HCT116 (cell line): ENCODE measurements around the gene C14orf39. TPM values are rescaled to one million over a fixed set of nuclear protein-coding genes. Genes with fewer than 3 reads are reported as not detected.

Source experiments
- ATAC-seq: fragments of 200-7000 bp; cut with Tn5 transposase; 2 replicates; pipeline ENCODE4 v1.9.1; 2020; ENCODE audit warnings: mild to moderate bottlenecking, moderate library complexity
- BruUV-seq: library from RNA; stranded (reverse); fragments of 400-500 nt; replicated peaks from 2 replicates; lab custom pipeline; 2021; lab: Mats Ljungman, UMichigan
- CTCF ChIA-PET: fragments of 300-600 bp; sonication (Branson Sonifier 250); formaldehyde crosslinking; loops from one replicate; lab custom pipeline; 2021; ENCODE audit warnings: antibody characterized with exemption; lab: Charles Lee
- POLR2A ChIA-PET: fragments of 300-600, 350-600 bp; sonication (Branson Sonifier 250); formaldehyde crosslinking; loops from one replicate; lab custom pipeline; 2021; ENCODE audit warnings: antibody characterized with exemption; lab: Charles Lee
- RAD21 ChIA-PET, 2 experiments: fragments of 300-600 bp; sonication (Branson Sonifier 250); formaldehyde crosslinking; loops; one replicate each; lab custom pipeline; 2023; ENCODE audit warnings: low total read pairs in 2 of 2; ENCODE audit not compliant: uncharacterized antibody in 2 of 2, unreplicated experiment in 2 of 2, low non-redundant PET in 1 of 2; lab: Charles Lee
- DNase-seq: peaks from one replicate; pipeline ENCODE4 v3.0.0-alpha.2; 2010; ENCODE audit warnings: low read depth, low spot score
- H2AFZ ChIP-seq: fragments of 200-600 bp; shearing (Covaris generic), sonication (generic); 2 replicates; pipeline ENCODE4 v1.6.1; 2017; ENCODE audit warnings: low read depth, mixed run types, mixed read lengths, antibody characterized with exemption, low read length; ENCODE audit not compliant: poor library complexity, severe bottlenecking
- H3K27ac ChIP-seq: 2 replicates; pipeline ENCODE4 v1.5.1; 2012; ENCODE audit warnings: low read depth, low read length
- H3K27me3 ChIP-seq: fragments of 200-600 bp; sonication (generic); 2 replicates; pipeline ENCODE4 v1.6.1; 2016; ENCODE audit warnings: mixed run types, low read length, mixed read lengths; ENCODE audit not compliant: insufficient read depth
- H3K36me3 ChIP-seq, 2 experiments: fragments of 200-500 bp in 1 of 2; fragments of 200-600 bp in 1 of 2; sonication (Bioruptor generic) in 1 of 2; sonication (generic) in 1 of 2; 2 replicates each; pipeline versions ENCODE4 v1.5.1 to v1.6.1; 2014 to 2016; ENCODE audit warnings: low read length in 2 of 2, inconsistent platforms in 1 of 2, mixed read lengths in 1 of 2, mixed run types in 1 of 2; ENCODE audit not compliant: insufficient read depth in 2 of 2, control insufficient read depth in 1 of 2
- H3K4me1 ChIP-seq, 2 experiments: fragments of 200-600 bp in 1 of 2; sonication (generic) in 1 of 2; 2 replicates each; pipeline versions ENCODE4 v1.5.1 to v1.6.1; 2012 to 2017; ENCODE audit warnings: low read length in 2 of 2, inconsistent platforms in 1 of 2, mild to moderate bottlenecking in 1 of 2, mixed read lengths in 1 of 2, mixed run types in 1 of 2, moderate library complexity in 1 of 2; ENCODE audit not compliant: insufficient read depth in 2 of 2, control insufficient read depth in 1 of 2
- H3K4me2 ChIP-seq: fragments of 200-600 bp; sonication (generic); 2 replicates; pipeline ENCODE4 v1.6.1; 2017; ENCODE audit warnings: mixed run types, low read length, mixed read lengths
- H3K4me3 ChIP-seq, 2 experiments: fragments of 200-600 bp in 1 of 2; sonication (generic) in 1 of 2; replicated peaks in 1 of 2; 2 replicates each; pipeline ENCODE4 v1.5.1; 2011 to 2016; ENCODE audit warnings: low read length in 2 of 2, control low read depth in 1 of 2, low read depth in 1 of 2, mild to moderate bottlenecking in 1 of 2, mixed read lengths in 1 of 2, mixed run types in 1 of 2
- H3K79me2 ChIP-seq: fragments of 200-600 bp; sonication (generic); 2 replicates; pipeline ENCODE4 v1.6.1; 2017; ENCODE audit warnings: mild to moderate bottlenecking, mixed run types, low read length, moderate library complexity, mixed read lengths; ENCODE audit not compliant: insufficient read depth
- H3K9ac ChIP-seq: fragments of 200-600 bp; sonication (generic); 2 replicates; pipeline ENCODE4 v1.6.1; 2016; ENCODE audit warnings: low read length, mixed read lengths
- H3K9me2 ChIP-seq: fragments of 200-600 bp; sonication (generic), shearing (Covaris generic); 2 replicates; pipeline ENCODE4 v1.6.1; 2017; ENCODE audit warnings: mixed run types, mild to moderate bottlenecking, moderate library complexity; ENCODE audit not compliant: insufficient read depth
- H3K9me3 ChIP-seq, 2 experiments: fragments of 200-500 bp in 1 of 2; fragments of 200-600 bp in 1 of 2; sonication (Bioruptor generic) in 1 of 2; sonication (generic) in 1 of 2; 2 replicates each; pipeline ENCODE4 v1.6.1; 2014 to 2017; ENCODE audit warnings: low read length in 2 of 2, mixed read lengths in 2 of 2, inconsistent platforms in 1 of 2, low read depth in 1 of 2, mild to moderate bottlenecking in 1 of 2, mixed run types in 1 of 2, moderate library complexity in 1 of 2; ENCODE audit not compliant: control insufficient read depth in 1 of 2, insufficient read depth in 1 of 2
- H4K20me1 ChIP-seq: fragments of 200-600 bp; sonication (generic), shearing (Covaris generic); 2 replicates; pipeline ENCODE4 v1.6.1; 2017; ENCODE audit warnings: mixed run types, mild to moderate bottlenecking, moderate library complexity; ENCODE audit not compliant: insufficient read depth
- ATF3 ChIP-seq: IDR thresholded peaks from 2 replicates; pipeline ENCODE4 v1.6.1; 2012
- EGR1 ChIP-seq: IDR thresholded peaks from 2 replicates; pipeline ENCODE4 v1.6.1; 2012; ENCODE audit warnings: low read depth
- ELF1 ChIP-seq: IDR thresholded peaks from 2 replicates; pipeline ENCODE4 v1.6.1; 2012; ENCODE audit warnings: low read depth, borderline replicate concordance
- FOSL1 ChIP-seq: IDR thresholded peaks from 2 replicates; pipeline ENCODE4 v1.6.1; 2012; ENCODE audit warnings: low read depth
- RAD21 ChIP-seq: IDR thresholded peaks from 2 replicates; pipeline ENCODE4 v1.6.1; 2012; ENCODE audit warnings: low read depth, mild to moderate bottlenecking
- REST ChIP-seq: IDR thresholded peaks from 2 replicates; pipeline ENCODE4 v1.6.1; 2012; ENCODE audit warnings: low read depth
- SP1 ChIP-seq: IDR thresholded peaks from 2 replicates; pipeline ENCODE4 v1.6.1; 2012; ENCODE audit warnings: low read depth
- SRF ChIP-seq: IDR thresholded peaks from 2 replicates; pipeline ENCODE4 v1.6.1; 2012; ENCODE audit warnings: low read depth
- TCF7L2 ChIP-seq: IDR thresholded peaks from 2 replicates; pipeline ENCODE4 v1.7.0; 2011; ENCODE audit warnings: borderline replicate concordance, inconsistent platforms; ENCODE audit not compliant: insufficient read depth, insufficient read length; ENCODE audit errors: extremely low read depth
- ZBTB33 ChIP-seq: IDR thresholded peaks from 2 replicates; pipeline ENCODE4 v1.6.1; 2011; ENCODE audit warnings: mild to moderate bottlenecking, low read length, moderate library complexity; ENCODE audit not compliant: insufficient replicate concordance; ENCODE audit errors: extremely low read depth
- intact Hi-C: fragments of 100-400 bp; cut with micrococcal nuclease; formaldehyde crosslinking; loops from 2 replicates; pipeline ENCODE4 v1.10.0; 2022
- total RNA-seq: library from RNA; stranded (reverse); gene quantifications from one replicate; pipeline ENCODE4 v1.2.1, GENCODE V29; 2021; ENCODE audit not compliant: unreplicated experiment

The C14orf39 gene
- total RNA-seq, 1 experiment from 2014 or later = not detected

- no peak overlapping the region for H2AFZ ChIP-seq
- no peaks in the 10 kb centered on the region for H3K9me3 ChIP-seq
- H3K36me3 ChIP-seq = no peaks in the 10 kb centered on the region
- no peak overlapping the region for H3K4me2 ChIP-seq
- H3K4me3 ChIP-seq = no peak overlapping the region
- TF ChIP-seq REST (no peak), EGR1 (no peak), ZBTB33 (no peak), SP1 (no peak), SRF (no peak), ATF3 (no peak), RAD21 (no peak), ELF1 (no peak), FOSL1 (no peak), TCF7L2 (no peak)
- no peak overlapping the region for H3K9ac ChIP-seq
- ATAC-seq = no peak
- H3K79me2 ChIP-seq = no peaks in the 10 kb centered on the region
- intact Hi-C loops = no loop called here
- no peaks in the 10 kb centered on the region for H3K9me2 ChIP-seq
- 0 out of 2 replicates have a peak, but pooled peaks cover 7% of the 10 kb centered on the region for H3K27me3 ChIP-seq
- H3K4me1 ChIP-seq = no peaks in the 10 kb centered on the region
- ChIA-PET RAD21 (no interaction called here), CTCF (no interaction called here), POLR2A (no interaction called here)
- no peak overlapping the region for H3K27ac ChIP-seq
- BruUV-seq = no TSS peak
- no peak for DNase-seq
- H4K20me1 ChIP-seq = no peaks in the 10 kb centered on the region
Measured at GRCh38 chr14:60514741-60515491, 29.1 kb upstream of the C14orf39 start.
